HG03039 (cell line): ENCODE measurements around the gene KDR.

Experiments
- ATAC-seq: cut with Tn5 transposase; IDR thresholded peaks from one replicate; pipeline ENCODE4 v1.9.1; 2021; ENCODE audit warnings: mild to moderate bottlenecking, moderate library complexity; ENCODE audit not compliant: unreplicated experiment

Gene KDR

DNA sequence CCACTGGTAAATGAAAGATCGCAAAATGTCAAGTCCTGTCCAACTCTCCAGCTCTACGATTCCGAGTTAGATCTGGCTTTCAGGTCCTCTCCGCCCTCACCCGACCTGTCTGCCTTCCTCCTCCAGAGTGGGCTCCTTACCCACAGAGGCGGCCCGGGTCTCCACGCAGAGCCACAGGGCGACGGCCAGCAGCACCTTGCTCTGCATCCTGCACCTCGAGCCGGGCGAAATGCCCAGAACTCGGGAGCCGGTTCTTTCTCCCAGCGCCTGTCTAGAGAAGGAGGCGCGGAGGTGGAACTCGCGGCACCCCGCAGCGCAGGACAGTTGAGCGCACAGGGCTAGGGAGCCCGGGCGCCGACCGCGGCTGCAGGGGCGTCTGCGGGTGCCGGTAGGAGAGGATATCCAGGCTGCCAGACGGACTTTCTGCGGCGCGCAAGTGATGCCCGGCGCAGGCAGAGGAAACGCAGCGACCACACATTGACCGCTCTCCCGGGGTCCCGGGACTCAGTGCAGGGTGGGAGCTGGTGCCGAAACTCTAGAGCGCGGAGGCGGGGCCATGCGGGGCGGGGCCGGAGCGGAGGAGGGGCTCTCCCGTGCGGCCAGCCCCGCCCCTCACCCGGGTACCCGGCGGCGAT, at the start of gene KDR:
TSS of gene KDR (minus strand) at position 509 of the 635 bp plus-strand sequence. CDS start at position 207, 302 bp downstream.
- no peak for ATAC-seq

DNA sequence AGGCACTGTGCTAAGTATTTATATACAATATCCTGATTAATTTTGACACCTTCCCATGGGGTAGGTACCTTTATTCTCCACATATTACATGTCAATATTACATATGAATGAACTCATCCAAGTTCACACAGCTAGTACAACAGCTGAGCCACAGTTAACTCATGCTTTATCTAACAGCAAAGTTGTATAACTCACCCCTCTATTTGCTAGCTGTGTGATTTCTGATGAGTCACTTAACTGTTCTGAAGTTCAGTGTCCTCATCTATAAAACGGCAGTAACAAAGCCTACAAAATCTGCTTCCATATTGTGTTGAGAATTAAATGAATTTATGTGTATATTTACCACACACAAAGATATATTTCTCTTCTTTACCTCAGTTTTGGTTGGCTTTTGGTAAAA, 48.2 kb upstream of the KDR start:
- ATAC-seq, result no peak

DNA sequence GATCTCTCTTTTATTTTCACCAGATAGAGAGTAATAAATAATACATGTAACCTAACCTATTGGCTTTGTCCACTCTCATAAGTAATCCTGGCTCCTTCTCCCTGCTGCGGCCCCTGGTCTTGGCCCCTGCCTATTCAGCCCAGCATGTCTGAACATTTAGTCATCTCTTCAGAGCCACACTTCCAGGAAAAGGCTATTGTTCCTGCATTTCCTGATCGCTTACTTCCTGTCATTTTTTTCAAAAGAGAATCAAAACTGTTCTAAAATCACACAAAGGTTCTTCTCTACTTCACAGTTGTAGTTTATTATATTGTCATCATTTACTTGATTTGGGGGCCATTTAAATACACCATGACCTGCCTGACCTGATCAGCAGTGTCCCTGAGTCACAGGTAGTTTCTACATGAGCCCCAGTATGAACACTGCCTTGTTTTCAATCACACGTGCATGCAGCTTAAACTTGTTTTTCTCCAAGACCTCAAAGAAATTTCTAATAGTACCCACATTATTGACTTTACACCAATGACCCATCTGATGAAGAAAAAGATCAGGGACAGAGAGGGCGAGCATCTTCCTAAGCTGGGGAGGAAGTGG, 47.4 kb upstream of the KDR start:
- ATAC-seq, result no peak

DNA sequence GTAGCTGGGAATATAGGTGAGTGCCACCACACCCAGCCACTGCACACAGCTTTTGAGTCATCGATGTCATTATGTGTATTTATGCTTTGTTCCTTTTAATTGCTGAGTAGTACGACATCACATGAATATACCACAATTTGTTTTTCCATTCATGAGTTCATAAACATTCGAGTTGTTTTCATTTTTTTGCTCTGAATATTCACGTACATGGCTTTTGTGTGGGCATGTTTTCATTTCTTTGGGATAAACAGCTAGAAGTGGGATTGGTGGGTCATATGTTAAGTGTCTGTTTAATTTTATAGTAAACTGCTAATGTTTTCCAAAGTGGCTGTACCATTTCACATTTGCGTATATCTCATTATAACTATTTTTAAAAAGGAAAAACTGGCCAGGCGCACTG, 45.1 kb upstream of the KDR start:
- no peak for ATAC-seq

DNA sequence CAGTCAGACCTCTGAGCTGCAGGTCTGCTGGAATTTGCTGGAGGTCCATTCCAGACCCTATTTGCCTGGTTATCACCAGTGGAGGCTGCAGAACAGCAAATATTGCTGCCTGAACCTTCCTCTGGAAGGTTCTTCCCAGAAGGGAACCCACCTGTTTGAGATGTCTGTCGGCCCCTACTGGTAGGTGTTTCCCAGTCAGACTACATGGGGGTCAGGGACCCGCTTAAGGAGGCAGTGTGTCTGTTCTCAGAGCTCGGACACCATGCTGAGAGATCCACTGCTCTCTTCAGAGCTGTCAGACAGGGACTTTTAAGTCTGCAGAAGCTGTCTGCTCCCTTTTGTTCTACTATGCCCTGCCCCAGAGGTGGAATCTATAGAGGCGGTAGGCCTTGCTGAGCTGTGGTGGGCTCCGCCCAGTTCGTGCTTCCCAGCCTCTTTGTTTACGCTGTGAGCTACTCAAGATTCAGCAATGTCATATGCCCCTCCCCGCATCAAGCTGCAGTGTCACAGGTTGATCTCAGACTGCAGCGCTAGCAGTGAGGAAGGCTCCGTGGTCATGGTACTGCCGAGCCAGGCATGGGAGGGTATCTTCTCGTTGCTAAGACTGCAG, 44.1 kb upstream of the KDR start:
- ATAC-seq, result no peak

DNA sequence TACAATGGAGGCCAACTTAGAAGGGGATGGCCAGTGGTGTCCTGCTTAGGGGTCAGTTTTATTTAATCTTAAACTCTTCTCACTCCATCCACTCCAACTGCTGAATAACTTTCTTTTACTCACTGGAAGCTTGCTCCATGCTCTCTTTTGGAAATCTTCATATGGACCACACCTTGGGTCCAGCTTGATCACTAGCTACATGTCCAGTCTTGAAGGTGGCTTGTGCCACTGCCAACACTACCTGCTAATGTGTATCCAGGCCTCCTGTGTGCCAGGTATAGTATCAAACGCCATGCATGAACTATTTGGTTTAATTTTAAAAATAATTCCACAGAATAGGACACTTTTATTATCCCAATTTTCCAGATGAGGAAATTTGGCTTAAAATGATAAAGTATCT, 37.0 kb upstream of the KDR start:
- no peak for ATAC-seq

DNA sequence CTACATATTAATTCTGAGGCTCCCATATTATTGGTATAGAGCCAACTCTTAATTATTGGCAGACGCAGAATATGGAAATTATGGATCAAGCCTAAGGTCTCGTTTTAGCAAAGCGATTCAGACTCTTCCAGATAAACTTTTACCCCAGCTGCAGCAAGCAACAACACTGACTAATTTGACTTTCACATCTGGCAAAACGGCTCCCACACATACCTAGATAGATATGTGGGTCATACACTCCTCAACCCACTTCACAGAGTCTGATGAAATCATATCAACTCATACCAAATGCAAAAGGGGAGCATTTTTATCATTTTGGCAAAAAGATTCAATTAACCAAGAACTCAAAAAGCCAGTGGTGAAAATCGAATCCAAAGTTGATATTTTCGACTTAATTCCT, 36.3 kb upstream of the KDR start:
- no peak for ATAC-seq

DNA sequence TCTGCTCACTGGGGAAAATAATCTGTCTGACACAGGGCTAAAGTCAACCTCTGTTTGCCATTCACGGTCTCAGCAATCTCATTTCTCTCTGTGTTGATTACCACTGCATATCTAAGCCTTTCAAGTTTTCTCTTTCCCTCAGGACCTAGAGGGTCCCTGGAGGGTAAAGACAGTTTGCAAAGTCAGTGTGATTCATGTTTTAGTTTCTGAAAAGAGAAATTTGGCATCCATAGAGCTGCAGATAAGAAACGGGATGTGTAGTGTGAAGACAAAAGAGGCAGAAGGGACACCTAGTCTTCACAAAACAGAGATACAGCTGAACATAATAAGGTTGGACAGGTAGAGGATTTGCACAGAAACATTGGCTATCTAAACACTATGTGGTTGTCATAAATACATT, 34.5 kb upstream of the KDR start:
- ATAC-seq, result no peak

DNA sequence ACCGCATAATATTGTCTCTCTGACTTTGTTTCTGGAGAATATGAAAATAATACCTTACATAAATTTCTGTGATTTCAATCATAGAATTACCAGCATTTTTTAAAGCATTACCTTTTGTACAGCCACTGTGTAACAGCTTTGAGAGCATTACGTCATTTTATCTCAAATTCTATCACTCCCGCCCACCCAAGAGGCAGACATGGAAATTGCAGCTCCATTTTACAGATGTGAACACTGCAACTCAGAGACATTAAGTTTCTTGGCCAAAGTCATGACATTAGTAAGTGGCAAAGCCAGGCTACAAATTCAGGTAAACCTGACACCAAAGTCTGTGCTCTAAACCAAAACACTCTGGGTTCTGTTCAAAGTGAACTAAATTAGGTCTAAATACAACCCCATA, 33.6 kb upstream of the KDR start:
- no peak for ATAC-seq

DNA sequence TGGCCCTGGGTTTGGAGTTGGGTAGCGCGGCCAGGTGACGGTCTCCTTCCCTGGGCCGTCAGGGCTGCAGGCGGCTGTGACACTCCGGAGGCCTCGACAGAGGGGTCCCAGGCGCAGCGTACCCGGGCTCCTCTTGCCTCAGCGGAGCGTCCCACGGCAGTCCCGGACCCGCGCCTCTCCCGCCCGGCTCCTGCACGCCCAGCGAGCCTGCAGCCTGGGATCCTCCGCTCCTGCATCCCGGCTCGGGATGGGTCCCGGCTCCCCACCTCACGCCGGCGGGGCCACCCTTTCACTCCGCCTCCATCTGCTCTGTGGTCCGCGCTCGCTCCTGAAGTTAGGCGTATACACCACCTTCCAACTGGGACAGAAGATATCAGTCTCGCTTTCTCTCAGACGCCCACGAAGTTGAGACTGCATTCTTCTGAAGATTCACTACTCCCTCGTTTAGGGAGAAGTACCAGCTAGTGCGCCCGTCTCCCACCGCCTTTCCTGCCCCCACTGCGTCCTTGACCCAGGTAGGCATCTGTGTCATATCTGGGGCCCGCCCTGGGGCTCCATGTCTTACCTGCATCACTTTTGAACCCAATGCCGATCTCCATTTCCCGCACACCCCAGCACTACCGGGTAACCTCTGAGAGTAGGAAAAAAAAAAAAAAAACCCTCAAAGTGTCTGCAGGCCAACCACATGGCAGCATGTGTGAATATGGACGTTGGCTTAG, 32.3 kb upstream of the KDR start:
- no peak for ATAC-seq

DNA sequence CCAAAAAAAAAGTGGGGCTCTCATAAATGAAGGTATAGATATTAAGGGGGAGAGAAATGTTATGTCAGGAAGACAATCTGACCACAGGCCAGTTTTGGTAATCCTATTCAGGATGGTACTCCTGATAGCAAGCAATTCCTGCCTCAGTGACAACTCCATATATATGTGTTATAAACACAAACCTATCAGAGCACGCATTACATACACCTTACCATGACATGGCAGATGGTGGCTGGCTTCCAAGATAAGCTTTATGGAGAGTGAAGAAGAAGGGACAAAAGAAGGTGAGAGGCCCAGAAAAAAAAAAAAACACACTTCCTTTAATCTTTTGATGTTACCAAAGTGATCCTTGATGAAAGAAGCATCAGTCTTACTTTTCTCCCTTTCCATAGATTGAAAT, 29.5 kb upstream of the KDR start:
- no peak for ATAC-seq

DNA sequence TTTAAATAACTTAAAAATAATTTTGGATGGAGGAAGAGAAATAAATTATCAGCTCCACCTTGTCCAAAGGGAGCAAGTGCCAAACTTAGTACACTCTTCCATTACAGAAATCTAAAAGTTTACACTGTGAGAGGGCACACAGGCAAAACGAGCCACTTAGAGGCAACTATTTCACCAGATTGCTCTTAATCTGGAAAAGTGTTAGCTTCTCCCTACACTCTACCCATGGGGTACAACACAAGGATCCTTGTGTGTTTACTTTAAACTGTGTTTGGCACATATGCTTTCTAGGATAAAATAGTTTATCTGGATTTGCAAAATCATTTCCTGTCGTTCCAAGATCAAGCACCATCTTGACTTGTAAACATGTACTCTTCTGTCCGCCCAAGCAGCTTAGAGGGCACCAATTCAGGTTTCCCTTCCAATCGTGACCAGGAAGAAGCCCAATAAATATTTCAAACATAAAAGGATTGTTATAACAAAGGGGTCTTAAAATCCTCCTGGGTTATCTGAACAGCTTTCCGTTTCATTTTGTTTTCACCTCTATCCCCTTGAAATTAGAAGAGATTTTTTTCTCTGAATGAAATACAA, 29.0 kb upstream of the KDR start:
- no peak for ATAC-seq

DNA sequence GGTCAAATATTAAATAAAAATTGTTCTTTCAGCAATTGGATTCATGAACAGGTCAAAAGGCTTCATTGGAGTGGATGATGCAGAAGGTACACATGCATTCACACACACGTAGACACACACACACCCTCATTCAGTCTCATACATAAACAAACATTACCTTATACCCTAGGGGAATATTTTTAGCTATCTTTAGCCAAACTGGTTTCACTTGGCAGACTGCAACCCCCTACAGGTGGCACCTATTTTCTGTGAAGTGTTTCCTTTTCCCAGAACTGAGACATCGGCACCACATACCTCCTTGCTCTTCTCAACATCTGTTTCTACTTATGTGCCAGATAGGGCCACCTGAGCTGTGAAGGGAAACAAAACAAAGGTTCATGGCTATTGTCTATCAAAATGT, 18.5 kb upstream of the KDR start:
- no peak for ATAC-seq

DNA sequence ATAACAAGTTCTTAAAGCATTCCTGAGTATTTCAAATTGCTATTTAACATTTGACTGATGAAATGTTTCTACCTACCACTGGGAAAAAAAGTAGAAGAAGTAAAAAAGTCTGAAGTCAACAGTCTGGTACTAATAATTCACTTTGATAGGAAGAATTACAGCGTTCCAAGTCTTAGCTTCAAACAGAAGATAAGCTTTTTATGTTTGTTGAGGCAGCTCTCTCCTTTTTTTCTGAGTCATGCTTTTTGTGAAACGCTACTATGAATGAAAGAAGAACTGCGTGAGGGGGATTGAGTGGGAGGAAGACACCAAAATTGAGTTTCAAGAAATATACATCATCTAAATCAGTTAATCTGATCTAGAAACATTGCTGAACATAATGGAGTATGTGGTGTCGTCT, 13.0 kb upstream of the KDR start:
- ATAC-seq, result no peak

DNA sequence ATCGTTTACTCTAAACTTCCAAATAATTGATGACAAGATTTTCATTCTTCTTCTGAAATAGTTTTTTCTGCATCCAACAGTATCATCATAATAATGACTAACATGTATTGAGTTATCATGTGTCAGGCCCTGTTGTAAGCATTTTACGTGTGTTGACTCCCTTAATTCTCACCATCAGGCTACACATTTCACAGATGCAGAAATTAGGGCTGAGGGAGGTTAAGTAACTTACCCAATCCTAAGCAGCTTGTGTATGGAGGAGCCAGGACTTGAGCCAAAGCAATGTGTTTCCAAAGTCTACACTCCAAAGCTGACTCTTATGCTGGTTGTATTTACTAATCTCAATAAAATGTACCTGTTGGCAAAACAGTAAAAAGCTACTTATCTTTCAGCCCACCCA, 11.2 kb upstream of the KDR start:
- no peak for ATAC-seq

DNA sequence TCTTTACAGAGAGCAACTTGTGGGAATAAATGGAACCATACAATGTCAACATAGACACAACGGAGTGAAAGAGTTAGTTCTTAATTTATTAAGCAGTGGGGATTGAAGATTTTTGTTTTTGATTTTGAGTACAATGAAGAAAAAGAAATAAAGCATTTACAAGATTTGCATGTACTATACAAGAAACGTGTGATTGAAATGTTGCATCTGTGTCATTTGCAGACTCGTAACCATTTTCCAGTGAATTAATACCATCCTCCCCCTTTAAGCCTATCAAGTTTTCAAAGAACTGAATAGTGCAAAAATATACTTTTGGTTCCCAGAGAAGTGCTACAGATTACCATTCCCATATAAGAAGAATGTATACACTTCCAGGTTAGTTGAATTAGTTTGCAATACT, 8.6 kb upstream of the KDR start:
- no peak for ATAC-seq

DNA sequence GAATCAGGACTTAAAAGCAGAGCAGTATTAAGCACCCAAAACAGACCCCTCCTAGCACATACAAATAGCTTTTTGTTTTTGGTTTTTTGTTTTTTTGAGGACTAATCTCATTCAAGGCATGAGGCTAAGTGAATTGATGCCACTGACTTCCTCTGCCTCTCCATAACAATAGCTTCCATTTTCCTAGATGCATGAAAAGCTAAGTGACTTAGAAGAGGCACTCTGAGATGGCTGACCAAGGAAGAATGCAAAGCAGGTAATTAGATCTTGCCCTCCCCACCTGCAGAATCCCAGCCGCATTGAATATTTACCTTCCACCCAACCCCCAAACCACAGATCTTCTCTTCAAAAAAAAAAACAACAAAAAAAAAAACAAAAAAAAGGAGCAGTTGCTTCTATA, 7.4 kb upstream of the KDR start:
- ATAC-seq, result no peak

DNA sequence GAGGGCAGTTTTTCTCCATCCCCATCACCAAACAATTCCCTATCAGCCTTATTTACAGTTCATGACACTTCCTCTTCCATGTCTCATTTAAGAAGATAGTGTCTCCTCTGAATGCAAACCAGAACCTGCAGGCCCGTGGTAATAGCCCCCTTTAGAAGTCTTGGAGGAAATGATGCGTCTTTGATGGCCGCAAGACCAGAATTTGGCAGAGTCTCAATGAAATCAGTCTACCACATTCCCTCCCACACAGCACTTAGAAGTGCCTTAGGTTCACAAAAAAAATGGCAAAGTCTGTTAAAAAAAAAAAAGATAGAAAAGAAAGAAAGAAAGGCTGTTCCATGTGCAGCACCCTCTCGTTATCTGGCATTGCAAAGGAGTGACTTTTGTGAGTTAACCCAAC, 2.1 kb upstream of the KDR start:
- ATAC-seq, result no peak

DNA sequence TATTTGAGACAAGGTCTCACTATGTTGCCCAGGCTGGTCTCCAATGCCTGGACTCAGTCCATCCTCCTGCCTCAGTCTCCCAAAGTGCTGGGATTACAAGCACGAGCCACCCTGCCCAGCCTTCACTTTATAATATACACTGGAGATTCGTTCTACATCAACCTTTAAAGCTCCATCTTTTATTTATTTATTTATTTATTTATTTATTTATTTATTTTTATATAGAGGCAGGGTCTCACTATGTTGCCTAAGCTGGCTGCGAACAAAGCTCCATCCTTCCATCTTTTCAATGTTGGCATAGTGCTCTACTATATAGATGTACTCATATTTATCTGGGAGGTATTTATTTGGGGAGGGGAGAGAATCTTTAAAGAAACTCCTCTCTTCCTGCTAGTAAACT, 1.7 kb upstream of the KDR start:
- ATAC-seq, result no peak

DNA sequence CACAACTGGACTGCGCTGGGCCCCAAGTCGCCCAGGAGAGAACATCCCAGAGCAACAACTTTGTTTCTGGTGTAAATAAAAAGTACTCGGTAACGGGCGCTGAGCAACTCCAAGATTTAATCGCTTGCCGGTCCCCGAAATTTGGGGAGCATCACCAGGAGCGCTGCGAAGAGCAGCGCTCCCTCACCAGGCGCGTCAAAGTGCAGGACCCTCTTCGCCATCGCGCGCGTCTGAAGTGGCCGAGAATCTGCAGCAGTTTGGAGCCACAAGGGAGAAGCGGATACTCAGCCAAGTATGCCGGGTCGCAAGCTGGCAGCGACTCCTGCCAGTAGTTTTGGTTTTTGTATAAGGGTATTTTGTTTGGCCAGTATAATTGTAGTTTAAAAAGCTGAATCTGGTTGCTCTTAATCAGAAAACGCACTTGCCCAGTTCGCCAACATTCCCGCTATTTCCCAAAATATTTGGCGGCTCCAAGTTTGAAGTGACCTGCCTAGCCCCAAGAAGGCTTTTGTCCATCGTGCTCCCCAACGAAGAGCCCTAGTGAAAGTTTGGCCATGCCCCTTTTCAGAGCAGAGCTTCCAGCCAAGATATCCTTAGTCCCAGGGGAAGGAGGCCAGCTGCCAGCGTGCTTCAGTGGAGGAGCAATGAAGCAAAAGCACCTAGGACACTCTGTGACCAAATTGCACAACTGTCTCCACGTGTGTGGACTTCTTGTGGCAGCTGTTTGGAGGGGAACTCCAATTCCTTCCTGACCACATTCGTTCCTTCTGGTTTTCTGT, 557 bp upstream of the KDR start:
- no peak for ATAC-seq
